CD4-positive, alpha-beta T cell (primary cell): ENCODE data around the gene EPHB1. TPM values are rescaled to one million over a fixed set of nuclear protein-coding genes. Genes with fewer than 3 reads are reported as not detected.

Experiments used
- ATAC-seq: fragments of 200-7000 bp; cut with Tn5 transposase; one replicate; pipeline ENCODE4 v1.10.0; 2022; ENCODE audit warnings: mild to moderate bottlenecking; ENCODE audit not compliant: poor library complexity
- CTCF ChIA-PET: fragments of 350-600 bp; sonication (Branson Sonifier 250); formaldehyde crosslinking; loops from one replicate; lab custom pipeline; 2021; ENCODE audit warnings: antibody characterized with exemption, inconsistent platforms; lab: Charles Lee
- POLR2A ChIA-PET: fragments of 350-600 bp; sonication (Branson Sonifier 250); formaldehyde crosslinking; loops from one replicate; lab custom pipeline; 2021; ENCODE audit warnings: antibody characterized with exemption, inconsistent platforms; lab: Charles Lee
- DNase-seq, 14 experiments: peaks; one replicate each; pipeline ENCODE4 v3.0.0-alpha.2; 2013 to 2020; ENCODE audit warnings: mixed read lengths in 2 of 14
- H3K27ac ChIP-seq, 2 donors: one replicate each; pipeline versions ENCODE4 v1.5.1 to v1.7.0; 2013; ENCODE audit warnings: low read length in 2 of 2, low read depth in 1 of 2, mild to moderate bottlenecking in 1 of 2
- H3K27me3 ChIP-seq, 2 experiments: 1 replicate in 1 of 2; 2 replicates in 1 of 2; pipeline versions ENCODE4 v1.6.1 to v1.7.0; 2013; ENCODE audit warnings: low read length in 2 of 2, control low read depth in 1 of 2, mild to moderate bottlenecking in 1 of 2, moderate library complexity in 1 of 2; ENCODE audit not compliant: insufficient read depth in 2 of 2, control insufficient read depth in 1 of 2
- H3K36me3 ChIP-seq: one replicate; pipeline ENCODE4 v1.6.1; 2013; ENCODE audit warnings: low read length, control low read depth; ENCODE audit not compliant: insufficient read depth
- H3K4me1 ChIP-seq: one replicate; pipeline ENCODE4 v1.6.1; 2013; ENCODE audit warnings: low read length, control low read depth; ENCODE audit not compliant: insufficient read depth
- H3K4me3 ChIP-seq: one replicate; pipeline ENCODE4 v1.5.1; 2013; ENCODE audit warnings: mild to moderate bottlenecking, low read length, moderate library complexity
- H3K9me3 ChIP-seq, 2 experiments: 1 replicate in 1 of 2; 2 replicates in 1 of 2; pipeline versions ENCODE4 v1.6.1 to v1.7.0; 2013; ENCODE audit warnings: low read length in 2 of 2, mild to moderate bottlenecking in 2 of 2, control low read depth in 1 of 2, moderate library complexity in 1 of 2; ENCODE audit not compliant: control insufficient read depth in 1 of 2, insufficient read depth in 1 of 2
- H3K27ac Mint-ChIP-seq: one replicate; pipeline ENCODE4 v1.8.0; 2020; ENCODE audit warnings: mixed read lengths
- H3K27me3 Mint-ChIP-seq: one replicate; pipeline ENCODE4 v1.8.0; 2021; ENCODE audit warnings: mixed read lengths
- H3K36me3 Mint-ChIP-seq: one replicate; pipeline ENCODE4 v1.8.0; 2021; ENCODE audit warnings: low read depth, mixed read lengths
- H3K4me1 Mint-ChIP-seq: one replicate; pipeline ENCODE4 v1.8.0; 2021; ENCODE audit warnings: low read depth, mixed read lengths
- H3K4me3 Mint-ChIP-seq: one replicate; pipeline ENCODE4 v1.8.0; 2020; ENCODE audit warnings: mild to moderate bottlenecking, mixed read lengths
- H3K9me3 Mint-ChIP-seq: one replicate; pipeline ENCODE4 v1.8.0; 2020; ENCODE audit warnings: mixed read lengths
- intact Hi-C, 2 experiments: fragments of 100-400 bp; cut with DNase I in 1 of 2; cut with micrococcal nuclease in 1 of 2; formaldehyde crosslinking; loops; one replicate each; pipeline versions ENCODE4 v1.15.1 to v1.9.0; 2023 to 2025; cut with DNase I, micrococcal nuclease
- total RNA-seq, 174 experiments: library from RNA in 2 of 174; stranded (reverse) in 2 of 174; gene quantifications; one replicate each; pipeline ENCODE4 v1.2.3 and lab custom pipeline; 2021 to 2026
- TF ChIP-seq, protein P1 (sequence below): fragments of 200-600 bp; IDR thresholded peaks from one replicate; pipeline ENCODE4 v1.8.0; 2022; ENCODE audit warnings: antibody characterized with exemption, mild to moderate bottlenecking

The EPHB1 gene
- total RNA-seq, 2 experiments from 2014 or later: 0.08 to 0.49 TPM

GRCh38 chr3:134985864-134986715 lies 191.0 kb downstream of the EPHB1 start:
- H3K27me3 ChIP-seq: no peaks in the 10 kb centered on the region
- TF ChIP-seq, protein P1, sequence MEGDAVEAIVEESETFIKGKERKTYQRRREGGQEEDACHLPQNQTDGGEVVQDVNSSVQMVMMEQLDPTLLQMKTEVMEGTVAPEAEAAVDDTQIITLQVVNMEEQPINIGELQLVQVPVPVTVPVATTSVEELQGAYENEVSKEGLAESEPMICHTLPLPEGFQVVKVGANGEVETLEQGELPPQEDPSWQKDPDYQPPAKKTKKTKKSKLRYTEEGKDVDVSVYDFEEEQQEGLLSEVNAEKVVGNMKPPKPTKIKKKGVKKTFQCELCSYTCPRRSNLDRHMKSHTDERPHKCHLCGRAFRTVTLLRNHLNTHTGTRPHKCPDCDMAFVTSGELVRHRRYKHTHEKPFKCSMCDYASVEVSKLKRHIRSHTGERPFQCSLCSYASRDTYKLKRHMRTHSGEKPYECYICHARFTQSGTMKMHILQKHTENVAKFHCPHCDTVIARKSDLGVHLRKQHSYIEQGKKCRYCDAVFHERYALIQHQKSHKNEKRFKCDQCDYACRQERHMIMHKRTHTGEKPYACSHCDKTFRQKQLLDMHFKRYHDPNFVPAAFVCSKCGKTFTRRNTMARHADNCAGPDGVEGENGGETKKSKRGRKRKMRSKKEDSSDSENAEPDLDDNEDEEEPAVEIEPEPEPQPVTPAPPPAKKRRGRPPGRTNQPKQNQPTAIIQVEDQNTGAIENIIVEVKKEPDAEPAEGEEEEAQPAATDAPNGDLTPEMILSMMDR: no peak

DNA sequence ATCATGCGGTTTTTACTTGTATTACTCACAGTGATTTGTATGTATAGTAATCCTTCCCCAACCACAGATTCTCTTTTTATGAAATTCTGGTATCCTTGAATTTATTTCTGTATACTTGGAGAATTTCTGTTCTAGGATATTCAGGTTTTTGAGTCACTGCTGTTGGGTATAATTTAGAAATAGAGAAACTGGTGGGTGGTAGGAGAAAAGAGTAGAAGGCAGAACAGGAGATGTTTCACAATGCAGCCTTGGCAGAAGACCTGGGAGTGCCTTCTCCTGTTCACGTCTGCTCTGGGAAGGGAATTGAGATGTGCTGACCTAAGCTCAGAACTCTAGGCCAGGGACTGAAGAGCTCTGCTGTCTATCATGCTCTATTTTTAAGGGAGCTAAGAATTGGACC lies 193.6 kb downstream of the EPHB1 start:
- ATAC-seq (no peak), DNase-seq (no peak)
- no peak overlapping the region for H3K4me3 Mint-ChIP-seq
- H3K9me3 Mint-ChIP-seq: no peaks in the 10 kb centered on the region
- H3K27ac Mint-ChIP-seq: no peak overlapping the region
- no peaks in the 10 kb centered on the region for H3K36me3 Mint-ChIP-seq
- Histone ChIP-seq H3K27ac (no peak overlapping the region), H3K4me3 (no peak overlapping the region), H3K9me3 (no peaks in the 10 kb centered on the region), H3K36me3 (no peaks in the 10 kb centered on the region), H3K4me1 (no peaks in the 10 kb centered on the region), H3K27me3 (no peaks in the 10 kb centered on the region)
- no peaks in the 10 kb centered on the region for H3K4me1 Mint-ChIP-seq
- TF ChIP-seq, protein P1: no peak
- POLR2A ChIA-PET: no interaction called here
- intact Hi-C loops: no loop called here
- H3K27me3 Mint-ChIP-seq: no peaks in the 10 kb centered on the region
- CTCF ChIA-PET: no interaction called here

More at GRCh38 chr3:134985864-134986715, 191.0 kb downstream of the EPHB1 start:
- Histone ChIP-seq H3K36me3 (no peaks in the 10 kb centered on the region), H3K27ac (no peak overlapping the region), H3K4me1 (no peaks in the 10 kb centered on the region), H3K4me3 (no peak overlapping the region), H3K9me3 (no peaks in the 10 kb centered on the region)
- ChIA-PET CTCF (no interaction called here), POLR2A (no interaction called here)
- H3K9me3 Mint-ChIP-seq: no peaks in the 10 kb centered on the region
- intact Hi-C loops: no loop called here
- no peak overlapping the region for H3K27ac Mint-ChIP-seq
- ATAC-seq (no peak), DNase-seq (no peak)
- no peaks in the 10 kb centered on the region for H3K27me3 Mint-ChIP-seq
- H3K4me3 Mint-ChIP-seq: no peak overlapping the region
- no peaks in the 10 kb centered on the region for H3K36me3 Mint-ChIP-seq
- no peaks in the 10 kb centered on the region for H3K4me1 Mint-ChIP-seq

DNA sequence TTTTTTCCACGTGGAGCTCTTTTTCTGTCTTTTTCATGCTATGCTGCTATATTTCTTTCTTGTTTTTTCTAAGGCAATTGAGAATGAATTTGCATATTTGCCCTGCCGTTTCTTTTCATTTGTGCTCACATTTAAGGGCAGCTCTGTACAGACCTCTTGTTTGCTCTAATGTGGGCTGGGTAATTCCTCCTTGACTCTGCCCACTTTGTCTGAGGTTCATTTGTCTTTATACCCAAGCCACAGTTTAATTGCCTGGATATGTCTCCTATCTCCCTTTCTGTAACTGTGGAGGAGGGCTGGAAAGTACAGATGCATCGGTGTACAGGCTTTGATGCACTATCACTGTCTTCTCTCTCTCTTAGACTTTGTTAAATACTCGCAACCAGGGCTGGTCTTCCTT lies 195.9 kb downstream of the EPHB1 start:
- H3K4me1 ChIP-seq: no peaks in the 10 kb centered on the region
- Mint-ChIP-seq H3K36me3 (no peaks in the 10 kb centered on the region), H3K27me3 (no peaks in the 10 kb centered on the region), H3K27ac (no peak overlapping the region), H3K9me3 (no peaks in the 10 kb centered on the region), H3K4me1 (no peaks in the 10 kb centered on the region), H3K4me3 (no peak overlapping the region)
- ATAC-seq: no peak
- H3K36me3 ChIP-seq: no peaks in the 10 kb centered on the region
- CTCF ChIA-PET: no interaction called here
- TF ChIP-seq, protein P1: no peak
- no peak overlapping the region for H3K4me3 ChIP-seq
- DNase-seq: no peak
- no peak overlapping the region for H3K27ac ChIP-seq
- POLR2A ChIA-PET: no interaction called here
- no peaks in the 10 kb centered on the region for H3K27me3 ChIP-seq
- intact Hi-C loops: no loop called here
- no peaks in the 10 kb centered on the region for H3K9me3 ChIP-seq
